NCI-H187 treated with DMSO at 0.1 percent for 48 hours (cell line): Measurements from ENCODE around the gene ENDOU.

Experiments
- DNase-seq: peaks from one replicate; lab custom pipeline; 2025; lab: John Stamatoyannopoulos, UW

The ENDOU gene

DNA sequence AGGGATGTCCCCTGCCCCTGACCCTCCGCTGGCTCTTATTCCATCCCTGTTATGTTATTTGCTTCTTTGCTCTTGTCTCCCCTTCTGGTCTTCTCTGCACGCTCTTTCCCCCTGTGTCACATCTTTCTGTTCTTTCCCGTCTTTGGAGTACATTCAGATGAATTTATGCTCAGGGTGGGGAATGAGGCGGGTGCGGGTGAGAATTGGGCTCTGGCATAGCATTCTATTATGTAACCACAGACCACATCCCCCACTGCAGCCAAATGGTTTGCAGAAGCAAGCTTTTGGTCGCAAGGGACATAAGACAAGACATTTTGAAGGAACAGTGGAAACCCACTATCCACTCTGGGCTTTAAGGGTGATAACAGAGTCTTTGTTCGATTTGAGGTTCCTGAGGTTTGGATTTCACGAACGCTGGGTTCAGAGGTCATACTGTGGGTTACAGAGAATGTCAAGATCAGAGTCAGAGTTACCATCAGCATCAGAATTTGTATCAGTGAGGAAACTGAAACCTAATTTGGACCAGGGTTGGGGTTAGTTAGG is 3.8 kb downstream of the ENDOU start:
- DNase-seq = no peak

DNA sequence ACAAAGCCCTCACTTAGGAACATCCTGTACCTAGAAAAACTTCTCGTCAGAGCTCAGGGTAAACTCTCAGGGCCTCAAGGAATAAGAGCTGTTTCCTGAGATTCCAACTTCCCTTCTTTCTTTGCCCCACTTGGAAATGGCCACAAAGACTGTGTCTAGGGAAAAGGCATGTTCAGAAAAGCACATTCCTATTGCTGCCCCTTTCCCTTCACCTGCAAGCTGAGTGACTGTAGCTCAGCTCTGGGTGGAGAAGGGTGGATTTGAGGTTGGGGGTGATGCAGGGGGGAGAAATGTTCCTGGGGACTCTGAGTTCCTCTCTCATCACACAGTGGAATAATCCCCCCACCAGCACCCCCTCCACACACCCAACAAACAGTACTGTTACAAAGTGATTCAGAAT is 6.8 kb downstream of the ENDOU start:
- DNase-seq = no peak

DNA sequence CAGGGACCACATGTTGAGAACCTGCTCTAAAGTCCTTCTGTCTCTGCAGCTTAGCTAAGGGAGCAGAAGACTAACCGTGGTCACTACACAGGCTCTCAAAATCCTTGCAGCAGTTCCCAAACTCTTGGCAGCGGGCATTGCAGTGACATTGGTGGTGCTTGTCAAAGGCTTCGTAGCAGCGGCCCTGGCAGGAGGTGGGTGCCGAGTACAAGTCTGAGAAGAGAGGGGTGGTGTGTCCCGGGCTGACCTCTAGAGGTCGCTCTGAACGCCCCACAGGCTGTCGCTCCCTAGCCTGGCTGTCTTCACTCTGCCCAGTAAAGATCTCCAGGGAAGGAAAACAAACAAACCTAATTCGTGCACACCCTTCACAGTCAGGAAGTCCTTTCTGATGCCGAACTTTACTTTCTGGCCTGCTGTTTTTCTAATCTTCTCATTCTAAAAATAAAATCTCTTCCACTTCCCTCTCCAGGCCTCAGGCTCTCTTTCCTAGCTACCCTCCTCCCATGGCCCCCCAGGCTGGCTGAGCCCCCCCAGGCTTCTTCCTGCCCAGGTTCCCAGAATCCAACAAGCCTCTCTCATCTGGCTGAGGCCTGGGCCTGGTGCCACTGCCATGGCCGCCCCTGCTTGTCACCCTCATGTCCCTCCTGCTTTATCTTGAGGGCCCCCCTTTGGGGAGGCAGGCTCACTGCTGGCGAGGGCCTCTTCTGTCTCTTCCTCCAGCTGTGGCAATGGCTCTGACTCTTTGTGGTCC is 7.7 kb downstream of the ENDOU start:
- no peak for DNase-seq

DNA sequence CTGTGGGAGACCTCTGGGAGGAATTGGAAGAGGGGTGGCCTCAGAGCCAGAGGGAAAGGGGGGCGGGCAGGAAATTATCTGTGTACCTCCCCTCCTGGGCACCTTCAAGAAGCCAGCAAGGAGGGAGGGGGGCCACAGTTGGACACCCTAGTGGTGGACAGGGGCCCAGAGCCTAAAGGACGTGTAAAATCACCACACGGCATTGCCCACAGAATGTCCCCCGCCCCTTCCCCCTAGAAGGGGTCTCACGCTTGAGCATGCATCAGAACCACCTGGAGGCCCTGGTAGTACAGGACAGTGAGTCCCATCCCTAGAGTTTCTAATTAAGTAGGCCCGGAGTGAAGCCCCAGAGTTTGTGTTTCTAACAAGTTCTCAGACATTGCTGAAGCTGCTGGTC is 8.2 kb downstream of the ENDOU start:
- no peak for DNase-seq

DNA sequence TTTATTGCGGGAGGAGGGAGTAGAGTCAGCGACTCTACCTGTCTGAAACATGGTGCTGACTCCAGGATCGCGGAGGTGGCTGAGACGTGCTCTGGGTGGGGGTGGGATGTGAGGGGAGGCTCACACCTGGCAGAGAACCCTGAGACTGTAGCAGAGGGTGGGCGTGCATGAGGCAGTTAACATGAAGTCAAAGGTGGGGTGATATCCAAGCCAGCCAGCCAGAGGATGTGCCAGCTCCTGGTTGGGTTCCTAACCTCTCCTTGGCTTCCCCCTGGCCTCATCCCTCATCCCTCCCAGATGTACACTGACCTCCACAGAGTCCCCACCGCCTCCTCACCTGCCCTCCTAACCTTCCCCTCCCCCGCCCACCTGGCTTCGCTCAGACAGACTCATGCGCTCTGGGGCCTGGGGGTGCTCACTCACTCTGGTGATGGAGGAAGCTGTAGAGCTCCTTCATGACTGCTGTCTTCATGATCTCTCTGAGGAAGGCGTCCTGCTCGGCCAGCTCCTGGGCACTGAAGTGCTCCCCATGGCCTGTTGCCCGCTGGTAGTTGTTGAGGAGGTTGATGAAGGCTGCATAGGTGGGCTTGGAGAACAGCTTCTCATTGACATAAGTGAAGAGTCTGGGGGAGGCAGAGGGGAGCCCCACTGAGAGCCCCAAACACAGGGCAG is 9.3 kb downstream of the ENDOU start:
- DNase-seq = no peak

DNA sequence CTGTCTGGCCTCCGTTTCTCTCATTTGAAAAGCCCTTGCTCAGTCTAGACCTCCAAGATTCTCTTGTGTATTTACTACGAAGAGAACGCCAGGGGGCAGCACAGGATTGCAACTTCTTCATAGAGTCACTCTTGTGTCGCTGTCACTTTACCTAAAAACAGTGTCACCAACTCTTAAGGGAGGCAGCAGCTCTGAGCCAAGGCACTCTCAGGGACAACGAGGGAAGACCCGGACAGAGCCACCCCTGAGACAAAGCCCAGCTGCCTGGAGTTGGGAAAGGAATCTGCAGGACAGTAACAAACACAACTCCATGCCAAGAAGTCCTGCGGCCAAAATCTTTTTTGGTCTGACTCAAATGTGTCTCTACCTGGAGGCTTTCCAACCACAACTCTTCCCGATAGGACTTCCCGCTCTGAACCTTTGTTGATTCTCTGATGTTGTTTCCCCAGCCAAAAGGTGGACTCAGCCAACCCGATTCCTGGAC is 9.9 kb downstream of the ENDOU start:
- peak; percentile 46 for DNase-seq

DNA sequence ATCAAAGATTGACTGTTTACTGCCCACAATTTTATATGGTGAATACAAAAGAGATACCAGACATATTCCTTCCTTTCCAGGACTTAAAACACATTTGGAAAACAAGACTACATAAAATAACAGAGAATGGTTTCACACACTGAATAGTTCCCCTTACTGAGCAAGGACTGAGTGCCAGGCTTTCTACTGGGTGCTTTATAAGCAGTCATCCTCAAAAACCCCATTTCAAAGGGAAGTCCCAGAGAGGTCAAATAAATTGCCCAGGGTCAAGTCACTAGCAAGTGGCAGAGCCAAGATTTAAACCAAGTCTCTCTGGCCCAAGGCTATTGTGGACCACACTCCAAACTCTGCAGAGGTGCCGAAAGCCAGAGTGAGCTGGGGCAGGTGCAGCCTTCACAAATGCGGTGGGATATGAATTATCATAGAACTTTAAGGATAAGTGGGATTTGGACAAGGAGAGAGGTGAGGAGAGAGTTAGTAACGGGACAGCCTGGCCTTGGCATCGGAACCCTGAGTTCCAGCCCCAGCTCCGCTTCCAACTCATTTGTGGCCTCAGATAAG is 10.4 kb downstream of the ENDOU start:
- no peak for DNase-seq

DNA sequence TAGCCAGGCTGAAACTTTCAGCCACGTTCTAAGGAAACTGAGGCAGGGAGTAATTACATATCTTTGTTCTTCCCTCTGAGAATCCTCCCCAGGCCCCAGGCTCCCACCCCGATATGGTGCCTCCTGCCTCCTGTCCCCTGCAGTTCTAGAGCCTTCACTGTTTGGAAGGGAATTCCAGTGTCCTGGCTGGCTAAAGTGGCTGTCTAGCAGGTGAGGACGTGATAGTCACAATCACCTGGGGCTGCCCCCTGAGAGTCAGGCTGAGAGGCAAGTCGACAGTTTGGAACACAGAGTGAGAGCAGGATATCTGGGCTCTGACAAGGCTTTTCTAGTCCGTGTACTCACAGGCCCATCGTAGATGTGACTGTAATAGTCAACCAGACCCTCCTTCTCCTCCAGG is 13.1 kb downstream of the ENDOU start:
- DNase-seq = no peak

DNA sequence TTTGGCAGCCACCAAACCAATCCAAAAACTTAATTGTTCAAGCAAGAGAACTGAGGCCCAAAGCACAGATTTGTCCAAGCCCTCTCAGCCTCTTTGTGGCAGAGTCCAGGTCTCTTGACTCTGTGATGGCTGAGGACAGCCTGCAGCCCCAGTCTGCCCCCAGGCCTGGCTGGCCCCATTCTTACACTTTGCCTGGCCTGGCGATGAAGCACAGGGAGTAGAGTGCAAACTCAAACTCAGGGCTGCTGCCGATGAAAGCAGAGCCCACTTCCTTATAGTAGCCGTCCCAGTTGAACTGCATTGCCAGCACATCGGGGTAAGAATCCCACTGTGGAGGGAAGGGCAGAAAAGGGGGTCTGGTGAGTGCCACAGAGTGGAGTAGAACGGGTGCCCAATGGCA is 13.8 kb downstream of the ENDOU start:
- no peak for DNase-seq

DNA sequence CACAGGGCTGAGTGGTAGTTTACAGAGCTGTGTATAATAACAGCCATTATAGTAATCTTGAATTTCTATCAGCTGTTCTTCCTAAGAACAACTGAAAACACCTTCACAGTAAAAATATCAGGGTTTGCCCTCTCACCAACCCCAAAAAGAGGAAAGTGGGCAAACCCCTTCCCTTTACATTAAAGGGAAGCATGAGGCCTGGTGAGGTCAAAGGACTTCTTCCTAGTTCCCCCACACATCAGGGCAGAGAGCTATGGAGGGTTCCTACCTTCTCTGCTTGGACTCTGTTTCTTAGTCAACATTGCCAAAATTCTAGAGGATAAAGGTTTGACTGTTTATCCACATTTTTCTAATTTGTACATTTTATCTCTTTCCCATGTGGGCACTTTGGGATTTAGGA is 15.0 kb downstream of the ENDOU start:
- DNase-seq = no peak

DNA sequence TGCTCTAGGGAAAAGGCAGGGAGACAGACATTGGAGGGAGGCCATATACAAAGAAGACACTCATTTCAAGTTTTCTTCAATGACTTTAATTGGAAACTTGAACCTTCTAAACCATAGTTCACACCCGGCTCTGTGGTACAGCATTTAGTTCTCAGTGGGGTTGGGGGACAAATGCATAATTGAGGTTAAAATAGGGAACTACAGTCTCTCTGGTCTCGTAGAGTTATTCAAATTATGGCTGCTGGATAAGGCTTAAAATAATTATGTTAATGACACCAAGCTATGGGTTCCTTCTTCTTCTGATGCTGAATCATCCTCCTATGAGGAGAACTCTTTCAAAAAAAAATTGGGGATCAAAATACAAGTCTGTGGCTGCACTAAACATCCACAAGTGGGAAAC is 15.6 kb downstream of the ENDOU start:
- DNase-seq = no peak

DNA sequence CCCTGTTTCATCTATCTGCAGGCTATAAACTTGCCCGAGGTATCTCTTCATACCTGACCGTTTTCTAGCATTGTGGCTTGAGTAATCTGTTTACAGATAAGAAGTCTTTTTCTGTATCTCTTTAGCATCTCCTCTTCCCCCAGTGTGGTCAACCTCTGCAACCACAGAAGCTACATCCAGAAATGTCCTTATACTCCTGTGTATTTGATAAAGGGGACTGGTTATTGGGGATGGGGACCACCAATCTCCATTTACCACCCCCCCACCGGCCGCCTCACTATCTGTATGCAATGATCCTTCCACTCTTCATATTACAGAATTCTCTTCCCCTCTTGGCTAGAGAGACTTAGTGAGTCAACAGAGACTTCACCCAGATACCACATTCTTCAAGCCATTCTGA is 16.1 kb downstream of the ENDOU start:
- no peak for DNase-seq

DNA sequence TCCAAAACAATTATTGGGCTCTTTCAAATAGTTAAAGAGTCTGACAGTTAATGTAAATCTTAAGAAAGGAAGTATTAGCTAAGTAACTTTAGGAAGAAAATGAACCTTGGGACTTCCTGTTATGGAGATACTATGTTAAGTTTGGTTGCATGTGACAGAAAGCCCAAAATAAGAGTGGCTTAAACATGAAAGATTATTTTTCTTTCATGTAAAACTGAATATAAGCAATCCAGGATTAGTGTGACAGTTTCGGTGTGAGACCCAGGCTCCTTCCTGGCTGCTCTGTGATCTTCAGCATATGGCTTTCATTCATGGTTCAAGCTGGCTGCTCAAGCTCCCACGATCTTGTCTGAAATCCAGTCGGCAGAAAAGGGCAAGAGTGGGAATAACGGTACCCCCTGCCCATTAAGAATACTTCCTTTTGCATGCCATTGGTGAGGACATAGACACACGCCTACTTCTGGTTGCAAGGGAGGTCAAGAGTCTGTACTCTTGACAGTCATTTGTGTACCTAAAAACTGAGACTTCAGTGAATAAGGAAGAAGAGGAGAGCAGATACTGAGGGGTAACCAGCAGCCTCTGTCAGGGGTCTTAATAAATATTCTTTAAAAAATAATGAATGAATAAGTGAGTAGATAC is 17.3 kb downstream of the ENDOU start:
- no peak for DNase-seq

DNA sequence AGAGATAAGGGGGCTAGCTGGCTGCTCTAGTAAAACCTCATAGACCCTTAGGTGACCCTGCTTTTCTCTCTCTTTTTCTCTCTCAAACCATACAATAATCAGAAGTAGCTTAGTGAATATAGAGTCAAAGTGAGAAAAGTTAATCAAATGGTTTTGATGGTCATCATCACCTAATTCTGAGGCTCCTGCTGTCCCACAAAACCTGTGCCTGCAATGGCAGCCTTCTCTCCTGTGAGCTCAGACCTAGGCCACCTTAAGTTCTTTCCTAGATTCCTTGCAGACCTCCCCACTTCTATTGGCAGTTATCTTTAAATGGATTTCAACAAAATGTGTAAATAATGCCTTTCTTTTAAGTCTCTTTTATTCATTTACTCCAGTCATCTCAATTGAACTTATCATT is 17.9 kb downstream of the ENDOU start:
- no peak for DNase-seq

DNA sequence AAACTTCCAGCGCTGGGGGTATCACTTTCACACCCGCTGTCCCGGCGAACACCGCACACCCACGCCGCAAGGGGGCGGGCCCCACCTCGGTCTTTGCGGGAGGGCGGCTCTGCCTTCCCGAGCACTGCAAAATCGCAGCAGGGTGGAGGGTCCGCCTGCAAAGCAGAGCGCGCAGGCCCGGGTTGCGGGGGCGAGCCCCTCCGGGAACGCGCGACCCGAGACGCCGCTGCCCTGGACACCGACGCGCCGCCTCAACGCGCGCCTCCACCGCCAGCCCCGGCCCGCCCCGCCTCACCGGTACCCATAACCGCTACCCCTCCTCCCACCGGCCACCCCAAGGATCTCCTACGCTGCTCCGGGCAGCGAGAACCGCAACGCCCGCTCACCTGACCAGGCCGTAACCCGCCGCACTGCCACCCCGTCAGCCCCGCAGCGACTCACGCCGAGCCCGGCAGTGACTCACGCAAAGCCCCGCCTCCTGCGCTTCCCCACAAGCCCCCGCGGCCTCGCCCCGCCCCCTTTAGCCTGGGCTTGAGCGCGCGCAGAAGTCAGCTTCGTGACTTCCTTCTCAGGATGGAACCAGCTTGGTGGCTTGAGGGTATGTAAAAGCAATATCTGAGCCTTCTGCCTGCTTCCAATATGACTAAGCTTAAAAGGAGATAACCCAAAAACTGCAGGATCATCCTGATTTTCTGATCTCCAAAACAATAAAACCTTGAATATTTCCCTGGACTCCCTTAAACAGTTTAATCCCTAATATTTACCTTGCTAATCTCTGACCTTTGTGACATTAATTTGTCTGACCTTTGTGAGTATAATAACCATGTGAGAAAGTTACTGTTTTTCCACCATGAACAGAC is 19.5 kb downstream of the ENDOU start, which contains the start of gene RPAP3:
RPAP3 (minus strand) TSS at position 465 of the 860 bp plus-strand sequence. CDS start 3,190 bp downstream, outside the sequence.
- peak; percentile 64 for DNase-seq

DNA sequence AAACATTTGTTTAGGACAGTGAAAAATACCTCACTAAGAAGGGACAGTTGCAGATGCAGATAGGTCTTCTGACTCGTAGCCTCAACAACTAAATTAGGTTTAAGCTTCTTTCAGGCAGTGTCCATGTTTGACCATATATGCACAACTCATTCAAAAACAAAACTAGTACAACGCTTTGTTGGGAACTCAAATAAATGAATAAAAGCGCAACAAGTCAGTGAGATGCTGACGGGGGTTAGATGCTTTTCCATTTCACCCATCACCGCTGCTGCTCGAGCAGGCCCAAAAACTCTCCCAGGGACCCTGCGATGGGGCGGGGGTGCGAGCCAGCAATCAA is 20.1 kb downstream of the ENDOU start:
- no peak for DNase-seq

DNA sequence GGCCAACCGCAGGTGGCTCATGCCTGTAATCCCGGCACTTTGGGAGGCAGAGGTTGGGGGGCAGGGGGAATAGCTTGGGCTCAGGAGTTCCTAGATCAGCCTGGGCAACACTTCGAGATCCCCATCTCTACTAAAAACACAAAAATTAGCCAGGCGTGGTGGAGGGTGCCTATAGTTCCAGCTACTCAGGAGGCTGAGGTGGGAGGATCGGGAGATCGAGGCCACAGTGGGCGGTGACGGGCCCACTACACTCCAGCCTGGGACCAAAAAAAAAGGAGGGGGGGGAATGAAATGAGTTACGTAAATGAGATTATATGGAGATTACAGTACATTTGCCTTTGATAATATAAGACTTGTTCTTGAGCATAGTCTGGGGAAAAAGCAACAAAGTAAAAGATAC is 20.6 kb downstream of the ENDOU start:
- DNase-seq = no peak

DNA sequence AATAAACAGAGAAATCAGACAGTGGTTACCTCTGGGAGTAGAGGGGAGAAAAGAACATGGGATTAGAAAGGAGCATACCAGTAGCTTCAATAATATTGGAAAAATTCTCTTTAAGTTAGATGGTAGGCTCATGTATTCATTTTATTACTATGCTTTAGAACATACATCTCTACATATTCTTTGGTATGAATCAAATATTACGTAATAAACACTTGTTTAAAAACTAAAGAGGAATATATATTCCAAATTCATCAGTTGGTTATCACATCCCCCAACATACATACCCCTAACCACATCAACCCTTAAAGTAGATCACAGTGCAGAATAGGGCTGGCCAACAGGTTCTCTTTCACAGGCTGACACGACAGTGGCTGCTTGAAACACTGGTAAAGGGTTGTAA is 25.0 kb downstream of the ENDOU start:
- no peak for DNase-seq

DNA sequence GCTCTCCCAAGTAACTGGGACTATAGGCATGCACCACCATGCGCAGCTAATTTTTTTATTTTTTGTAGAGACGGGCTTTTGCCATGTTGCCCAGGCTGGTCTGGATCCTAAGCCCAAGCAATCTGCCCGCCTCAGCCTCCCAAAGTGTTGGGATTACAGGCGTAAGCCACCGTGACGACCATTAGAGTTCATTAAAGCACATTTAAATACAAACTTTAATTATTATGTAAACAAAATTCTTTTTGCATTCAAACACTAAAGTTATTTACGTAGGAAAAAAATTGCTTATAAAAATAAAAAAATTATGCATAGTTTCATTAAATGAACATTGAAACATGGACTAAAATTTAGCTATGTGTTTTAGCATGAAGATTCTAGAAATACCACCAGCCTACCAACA is 26.7 kb downstream of the ENDOU start:
- no peak for DNase-seq

DNA sequence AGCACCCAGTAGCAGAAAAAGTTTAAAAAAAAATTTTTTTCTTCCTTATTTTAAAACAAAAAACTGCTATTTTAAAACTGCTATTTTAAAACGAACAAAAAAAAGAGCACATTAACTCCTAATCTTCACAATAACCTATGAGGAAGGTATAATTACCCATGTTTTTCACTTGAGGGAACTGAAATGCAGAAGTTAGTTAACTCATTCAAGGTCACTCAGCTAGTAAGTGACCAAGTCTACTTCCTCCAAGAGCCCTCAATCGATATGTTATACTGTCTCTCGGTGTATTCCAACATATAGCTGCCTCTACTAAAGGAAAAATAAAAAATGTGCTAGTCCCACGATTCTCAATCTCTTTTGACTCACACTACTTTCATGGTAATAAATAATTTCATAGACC is 27.2 kb downstream of the ENDOU start:
- DNase-seq = no peak

DNA sequence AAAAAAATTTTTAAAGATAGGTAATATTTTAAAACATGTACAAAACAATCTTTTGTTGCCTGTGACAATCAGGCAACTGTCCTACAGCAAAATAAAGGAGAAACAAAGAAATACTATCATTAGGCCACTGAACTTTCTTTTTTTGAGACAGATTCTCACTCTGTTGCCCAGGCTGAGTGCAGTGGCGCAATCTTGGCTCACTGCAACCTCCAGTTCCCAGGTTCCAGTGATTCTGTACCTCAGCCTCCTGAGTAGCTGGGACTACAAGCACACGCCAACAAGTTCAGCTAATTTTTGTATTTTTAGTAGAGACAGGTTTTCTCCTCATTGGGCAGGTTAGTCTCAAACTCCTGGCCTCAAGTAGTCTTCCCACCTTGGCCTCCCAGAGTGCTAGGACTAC is 36.1 kb downstream of the ENDOU start:
- DNase-seq = no peak

DNA sequence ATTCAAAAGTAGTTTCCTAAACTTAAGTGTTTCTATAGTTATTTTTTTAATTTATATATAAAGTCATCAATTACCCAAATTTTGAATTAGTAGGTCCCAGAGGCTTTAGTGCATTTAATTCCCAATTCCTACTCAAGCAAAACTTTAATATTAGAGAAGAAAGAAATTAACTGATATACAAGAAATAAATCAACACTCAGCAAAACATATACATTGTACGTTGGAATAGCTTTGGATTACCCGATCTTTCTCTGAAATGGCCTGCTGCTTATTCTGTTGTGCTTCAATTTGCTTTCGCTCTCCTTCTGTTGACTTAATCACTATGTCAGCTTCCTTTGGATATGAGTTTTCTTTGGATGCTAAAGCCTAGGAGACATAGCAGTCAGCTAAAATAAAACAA is 37.7 kb downstream of the ENDOU start:
- no peak for DNase-seq
